IMR-90 (cell line): ENCODE results near the gene TRHDE. TPM values are rescaled to one million over a fixed set of nuclear protein-coding genes. Genes with fewer than 3 reads are reported as not detected.

ENCODE experiments used
- ATAC-seq: fragments of 200-7000 bp; cut with Tn5 transposase; 2 replicates; pipeline ENCODE4 v1.9.1; 2020; ENCODE audit warnings: low read depth, mild to moderate bottlenecking, moderate library complexity
- BruUV-seq: library from RNA; stranded (reverse); fragments of 400-500 nt; replicated peaks from 2 replicates; lab custom pipeline; 2021; lab: Mats Ljungman, UMichigan
- CTCF ChIA-PET: fragments of 300-600 bp; formaldehyde crosslinking; extraction: SDS; loops from one replicate; lab custom pipeline; 2021; ENCODE audit warnings: antibody characterized with exemption; lab: Yijun Ruan, JAX
- POLR2A ChIA-PET: fragments of 300-600 bp; sonication (Branson Sonifier 250); formaldehyde crosslinking; loops from one replicate; lab custom pipeline; 2022; ENCODE audit warnings: antibody characterized with exemption; ENCODE audit not compliant: unreplicated experiment; lab: Charles Lee
- DNase-seq: peaks from one replicate; pipeline ENCODE4 v3.0.0; 2013
- H2AFZ ChIP-seq: replicated peaks from 2 replicates; pipeline ENCODE3; 2013; ENCODE audit warnings: low read length, mild to moderate bottlenecking; ENCODE audit not compliant: poor library complexity
- H2AK5ac ChIP-seq: 2 replicates; pipeline ENCODE4 v1.6.1; 2013; ENCODE audit warnings: low read depth, low read length, inconsistent platforms
- H2AK9ac ChIP-seq: replicated peaks from 2 replicates; pipeline ENCODE3; 2013; ENCODE audit warnings: mild to moderate bottlenecking, low read depth, low read length, moderate library complexity; ENCODE audit not compliant: poor library complexity
- H2BK120ac ChIP-seq: 2 replicates; pipeline ENCODE4 v1.6.1; 2013; ENCODE audit warnings: low read depth, low read length, inconsistent platforms
- H2BK15ac ChIP-seq: 3 replicates; pipeline ENCODE4 v1.6.1; 2013; ENCODE audit warnings: low read depth, low read length, inconsistent platforms
- H2BK20ac ChIP-seq: 2 replicates; pipeline ENCODE4 v1.6.1; 2013; ENCODE audit warnings: low read depth, mild to moderate bottlenecking, inconsistent platforms, low read length, moderate library complexity
- H2BK5ac ChIP-seq: 2 replicates; pipeline ENCODE4 v1.6.1; 2013; ENCODE audit warnings: mild to moderate bottlenecking, low read depth, low read length, inconsistent platforms; ENCODE audit not compliant: poor library complexity, severe bottlenecking
- H3K14ac ChIP-seq: replicated peaks from 2 replicates; pipeline ENCODE4 v1.6.1; 2013; ENCODE audit warnings: low read depth, low read length, inconsistent platforms
- H3K18ac ChIP-seq: 2 replicates; pipeline ENCODE4 v1.6.1; 2013; ENCODE audit warnings: low read depth, low read length, control low read depth
- H3K23ac ChIP-seq: 2 replicates; pipeline ENCODE4 v1.6.1; 2013; ENCODE audit warnings: low read depth, low read length, inconsistent platforms
- H3K27ac ChIP-seq: 2 replicates; pipeline ENCODE4 v1.5.1; 2013; ENCODE audit warnings: mild to moderate bottlenecking, control low read depth, low read length; ENCODE audit not compliant: insufficient read depth
- H3K27me3 ChIP-seq: 2 replicates; pipeline ENCODE4 v1.6.1; 2013; ENCODE audit warnings: low read length; ENCODE audit not compliant: control insufficient read depth, insufficient read depth
- H3K36me3 ChIP-seq: 2 replicates; pipeline ENCODE4 v1.6.1; 2013; ENCODE audit warnings: low read length, mixed read lengths; ENCODE audit not compliant: control insufficient read depth, insufficient read depth
- H3K4ac ChIP-seq: 2 replicates; pipeline ENCODE4 v1.6.1; 2013; ENCODE audit warnings: low read depth, low read length, inconsistent platforms
- H3K4me1 ChIP-seq: 2 replicates; pipeline ENCODE4 v1.6.1; 2013; ENCODE audit warnings: low read length, mixed read lengths; ENCODE audit not compliant: control insufficient read depth, insufficient read depth
- H3K4me2 ChIP-seq: 2 replicates; pipeline ENCODE4 v1.6.1; 2013; ENCODE audit warnings: low read depth, mild to moderate bottlenecking, control low read depth, low read length, moderate library complexity
- H3K4me3 ChIP-seq: 2 replicates; pipeline ENCODE4 v1.5.1; 2013; ENCODE audit warnings: low read depth, mild to moderate bottlenecking, control low read depth, low read length, moderate library complexity; ENCODE audit not compliant: insufficient read depth
- H3K56ac ChIP-seq: 2 replicates; pipeline ENCODE4 v1.6.1; 2013; ENCODE audit warnings: low read length, inconsistent platforms; ENCODE audit not compliant: insufficient read depth; ENCODE audit errors: extremely low read depth
- H3K79me1 ChIP-seq, 2 experiments: 2 replicates each; pipeline ENCODE4 v1.6.1; 2013; ENCODE audit warnings: low read length in 2 of 2, inconsistent platforms in 1 of 2, low read depth in 1 of 2
- H3K9ac ChIP-seq: 2 replicates; pipeline ENCODE4 v1.6.1; 2013; ENCODE audit warnings: low read depth, low read length, control low read depth
- H3K9me1 ChIP-seq: 2 replicates; pipeline ENCODE4 v1.6.1; 2013; ENCODE audit warnings: low read length, inconsistent platforms; ENCODE audit not compliant: insufficient read depth
- H3K9me3 ChIP-seq: 2 replicates; pipeline ENCODE4 v1.6.1; 2013; ENCODE audit warnings: low read length; ENCODE audit not compliant: control insufficient read depth, insufficient read depth
- H4K20me1 ChIP-seq: 2 replicates; pipeline ENCODE4 v1.6.1; 2013; ENCODE audit warnings: low read length, inconsistent platforms; ENCODE audit not compliant: insufficient read depth
- H4K5ac ChIP-seq: 2 replicates; pipeline ENCODE4 v1.6.1; 2013; ENCODE audit warnings: mild to moderate bottlenecking, low read depth, low read length, control low read depth
- H4K8ac ChIP-seq, 2 experiments: 2 replicates each; pipeline ENCODE4 v1.6.1; 2013; ENCODE audit warnings: low read depth in 2 of 2, low read length in 2 of 2, control low read depth in 1 of 2, inconsistent platforms in 1 of 2
- H4K91ac ChIP-seq: 2 replicates; pipeline ENCODE4 v1.6.1; 2013; ENCODE audit warnings: low read depth, low read length, inconsistent platforms; ENCODE audit not compliant: insufficient read depth
- CEBPB ChIP-seq: IDR thresholded peaks from 2 replicates; pipeline ENCODE4 v1.6.1; 2012; ENCODE audit warnings: low read depth, low read length, improper control_type of control experiment
- ELK1 ChIP-seq: fragments of 150-350 bp; IDR thresholded peaks from 2 replicates; pipeline ENCODE4 v1.6.1; 2016; ENCODE audit warnings: low read depth, mild to moderate bottlenecking, low read length, moderate library complexity, borderline replicate concordance
- FOS ChIP-seq: fragments of 150-350 bp; IDR thresholded peaks from 2 replicates; pipeline ENCODE4 v1.6.1; 2016; ENCODE audit warnings: low read depth, low read length
- MAFK ChIP-seq: IDR thresholded peaks from 2 replicates; pipeline ENCODE4 v1.6.1; 2012; ENCODE audit warnings: low read depth, low read length, improper control_type of control experiment
- MAZ ChIP-seq: IDR thresholded peaks from 2 replicates; pipeline ENCODE4 v1.6.1; 2012; ENCODE audit warnings: low read depth, mild to moderate bottlenecking, low read length, improper control_type of control experiment, moderate library complexity, borderline replicate concordance
- RAD21 ChIP-seq: IDR thresholded peaks from 2 replicates; pipeline ENCODE4 v1.6.1; 2012; ENCODE audit warnings: low read length, improper control_type of control experiment
- RCOR1 ChIP-seq: IDR thresholded peaks from 2 replicates; pipeline ENCODE4 v1.6.1; 2012; ENCODE audit warnings: mild to moderate bottlenecking, low read length, improper control_type of control experiment; ENCODE audit not compliant: insufficient replicate concordance
- SMC3 ChIP-seq: fragments of 150-350 bp; IDR thresholded peaks from 2 replicates; pipeline ENCODE4 v1.6.1; 2016; ENCODE audit warnings: low read depth, mild to moderate bottlenecking, antibody characterized with exemption, low read length, moderate library complexity
- WGBS, 2 experiments: methylation state at CpG; one replicate each; pipeline versions ENCODE4 v1.1.5 to v1.1.7; 2013; ENCODE audit warnings: missing lambda C conversion rate in 2 of 2; ENCODE audit not compliant: insufficient read length in 1 of 2; ENCODE audit errors: extremely low coverage in 2 of 2; 5-methylcytosine and 5-hydroxymethylcytosine counted together
- dilution Hi-C: fragments of 300-500 bp; cut with HindIII; formaldehyde crosslinking; loops from one replicate; pipeline ENCODE4 v1.14.3; 2018; ENCODE audit warnings: low sequenced_read_pairs; ENCODE audit not compliant: unreplicated experiment
- in situ Hi-C: fragments of 300-500 bp; cut with MboI; formaldehyde crosslinking; loops from 3 replicates; pipeline ENCODE4 v1.14.3; 2019; ENCODE audit warnings: low sequenced_read_pairs, inconsistent platforms, mixed read lengths
- intact Hi-C: fragments of 100-400 bp; cut with micrococcal nuclease; formaldehyde crosslinking; loops from 2 replicates; pipeline ENCODE4 v1.10.0; 2022
- polyA plus RNA-seq, 3 experiments: library from polyadenylated mRNA; depleted of rRNA; stranded (reverse); fragments of >200 nt; gene quantifications; 2 replicates each; pipeline ENCODE4 v1.2.3, GENCODE V29; 2012; ENCODE audit warnings: low replicate concordance in 1 of 3
- total RNA-seq: library from RNA; depleted of rRNA; stranded (reverse); fragments of >200 nt; gene quantifications from 2 replicates; pipeline ENCODE4 v1.2.3, GENCODE V29; 2012
- TF ChIP-seq, protein P1 (sequence below): fragments of 150-350 bp; IDR thresholded peaks from 2 replicates; pipeline ENCODE4 v1.6.1; 2017; ENCODE audit warnings: mild to moderate bottlenecking, antibody characterized with exemption, low read length, low read depth

Gene TRHDE
- total and polyA plus RNA-seq, 2 of the 4 experiments (the other 2 are of a cell fraction) = 33.7 to 65.1 TPM

DNA sequence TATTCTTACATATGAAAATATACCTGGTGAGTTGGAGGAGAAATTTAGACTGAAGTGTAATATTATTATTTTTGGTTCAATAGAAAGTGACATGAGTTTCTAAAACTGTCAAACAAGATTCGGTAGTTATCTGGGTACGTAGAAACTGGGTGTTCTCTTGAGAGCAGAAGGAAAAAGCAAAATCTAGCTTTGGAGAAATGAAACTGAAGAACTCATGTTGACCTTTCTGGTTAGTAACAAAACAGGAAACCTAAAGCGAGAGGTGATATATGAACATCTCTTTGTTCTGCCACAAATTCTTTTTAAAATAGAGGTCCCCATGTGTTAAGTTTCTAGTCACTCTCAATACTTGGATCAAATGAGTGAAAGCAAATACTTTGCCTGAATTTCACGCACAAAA is 401.7 kb downstream of the TRHDE start:
- Histone ChIP-seq H3K56ac (no peak overlapping the region), H2AK9ac (no peak overlapping the region), H2BK120ac (no peak overlapping the region), H4K8ac (no peak overlapping the region), H3K79me1 (no peaks in the 10 kb centered on the region), H3K9me1 (no peaks in the 10 kb centered on the region), H3K18ac (no peak overlapping the region), H3K36me3 (no peaks in the 10 kb centered on the region), H2AK5ac (no peak overlapping the region), H2BK5ac (no peak overlapping the region), H3K9ac (no peak overlapping the region), H3K9me3 (no peaks in the 10 kb centered on the region), H3K4me1 (peaks cover 1% of the 10 kb centered on the region; the same call in 1 of the 2 replicates), H2BK20ac (no peak overlapping the region), H2AFZ (no peak overlapping the region), H3K4me2 (no peak overlapping the region), H3K27ac (no peak overlapping the region), H4K5ac (no peak overlapping the region), H4K91ac (no peak overlapping the region), H3K4me3 (no peak overlapping the region), H3K23ac (no peak overlapping the region), H3K4ac (no peak overlapping the region), H4K20me1 (no peaks in the 10 kb centered on the region), H3K14ac (no peak overlapping the region), H2BK15ac (no peak overlapping the region), H3K27me3 (no peaks in the 10 kb centered on the region)
- ChIA-PET CTCF (no interaction called here), POLR2A (no interaction called here)
- WGBS, 2 experiments = no CpG with 5 or more reads among the region's 4 CpGs
- ATAC-seq (no peak), DNase-seq (no peak)
- intact Hi-C loops (loop anchor here (10.0 kb wide), 1 partner anchor 329 kb away; no protein-coding TSS in a partner anchor), in situ Hi-C loops (no loop called here), dilution Hi-C loops (no loop called here)
- BruUV-seq = no TSS peak
- TF ChIP-seq FOS = no peak
- no peak for TF ChIP-seq RAD21
- no peak for TF ChIP-seq MAFK
- TF ChIP-seq, protein P1, sequence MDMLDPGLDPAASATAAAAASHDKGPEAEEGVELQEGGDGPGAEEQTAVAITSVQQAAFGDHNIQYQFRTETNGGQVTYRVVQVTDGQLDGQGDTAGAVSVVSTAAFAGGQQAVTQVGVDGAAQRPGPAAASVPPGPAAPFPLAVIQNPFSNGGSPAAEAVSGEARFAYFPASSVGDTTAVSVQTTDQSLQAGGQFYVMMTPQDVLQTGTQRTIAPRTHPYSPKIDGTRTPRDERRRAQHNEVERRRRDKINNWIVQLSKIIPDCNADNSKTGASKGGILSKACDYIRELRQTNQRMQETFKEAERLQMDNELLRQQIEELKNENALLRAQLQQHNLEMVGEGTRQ = no peak
- no peak for TF ChIP-seq CEBPB
- no peak for TF ChIP-seq ELK1
- TF ChIP-seq SMC3 = no peak
- TF ChIP-seq RCOR1 = no peak
- TF ChIP-seq MAZ = no peak
